Measurements from ENCODE around the gene GOT1. TPM values are rescaled to one million over a fixed set of nuclear protein-coding genes. Genes with fewer than 3 reads are reported as not detected.

The GOT1 gene
- total RNA-seq, 1 experiment from 2014 or later = 51.6 TPM

- ChIA-PET POLR2A (interaction anchor here (0.7 kb wide), 1 partner anchor 1099 kb away, joined by 3 read pairs; no protein-coding TSS in a partner anchor), CTCF (interaction anchor here (0.6 kb wide), 1 partner anchor 30 kb away, joined by 5 read pairs; no protein-coding TSS in a partner anchor)
- DNase-seq (ENCODE audit: low read depth, low spot score) (no peak), ATAC-seq (no peak)
- H3K27me3 ChIP-seq (ENCODE audit: control insufficient read depth, insufficient read depth, low read length) = no peaks in the 10 kb centered on the region
- BruUV-seq (replicated peaks) = TSS peak; percentile 74
- intact Hi-C loops (cut with micrococcal nuclease; ENCODE audit: unreplicated experiment) (loop anchor here (10.0 kb wide), 1 partner anchor 285 kb away; no protein-coding TSS in a partner anchor), in situ Hi-C loops (cut with HindIII; ENCODE audit: low pct_unique_long_range_greater_than_20kb, low sequenced_read_pairs) (no loop called here)
- peak overlapping the region; percentile 86 for H3K27ac ChIP-seq (ENCODE audit: low read length)
- peak overlapping the region; percentile 90 to 98 for H3K4me3 ChIP-seq (ENCODE audit: low read depth in 2 of 2, low read length in 2 of 2)
- TF ChIP-seq, protein P1, sequence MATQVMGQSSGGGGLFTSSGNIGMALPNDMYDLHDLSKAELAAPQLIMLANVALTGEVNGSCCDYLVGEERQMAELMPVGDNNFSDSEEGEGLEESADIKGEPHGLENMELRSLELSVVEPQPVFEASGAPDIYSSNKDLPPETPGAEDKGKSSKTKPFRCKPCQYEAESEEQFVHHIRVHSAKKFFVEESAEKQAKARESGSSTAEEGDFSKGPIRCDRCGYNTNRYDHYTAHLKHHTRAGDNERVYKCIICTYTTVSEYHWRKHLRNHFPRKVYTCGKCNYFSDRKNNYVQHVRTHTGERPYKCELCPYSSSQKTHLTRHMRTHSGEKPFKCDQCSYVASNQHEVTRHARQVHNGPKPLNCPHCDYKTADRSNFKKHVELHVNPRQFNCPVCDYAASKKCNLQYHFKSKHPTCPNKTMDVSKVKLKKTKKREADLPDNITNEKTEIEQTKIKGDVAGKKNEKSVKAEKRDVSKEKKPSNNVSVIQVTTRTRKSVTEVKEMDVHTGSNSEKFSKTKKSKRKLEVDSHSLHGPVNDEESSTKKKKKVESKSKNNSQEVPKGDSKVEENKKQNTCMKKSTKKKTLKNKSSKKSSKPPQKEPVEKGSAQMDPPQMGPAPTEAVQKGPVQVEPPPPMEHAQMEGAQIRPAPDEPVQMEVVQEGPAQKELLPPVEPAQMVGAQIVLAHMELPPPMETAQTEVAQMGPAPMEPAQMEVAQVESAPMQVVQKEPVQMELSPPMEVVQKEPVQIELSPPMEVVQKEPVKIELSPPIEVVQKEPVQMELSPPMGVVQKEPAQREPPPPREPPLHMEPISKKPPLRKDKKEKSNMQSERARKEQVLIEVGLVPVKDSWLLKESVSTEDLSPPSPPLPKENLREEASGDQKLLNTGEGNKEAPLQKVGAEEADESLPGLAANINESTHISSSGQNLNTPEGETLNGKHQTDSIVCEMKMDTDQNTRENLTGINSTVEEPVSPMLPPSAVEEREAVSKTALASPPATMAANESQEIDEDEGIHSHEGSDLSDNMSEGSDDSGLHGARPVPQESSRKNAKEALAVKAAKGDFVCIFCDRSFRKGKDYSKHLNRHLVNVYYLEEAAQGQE (IDR thresholded peaks at IDR 0.05; ENCODE audit: insufficient read depth in 1 of 2, low read depth in 2 of 2, low read length in 1 of 2) = peak in 1 of 2 experiments; percentile 62; a peak in 2 of 4 replicates
- TF ChIP-seq SIN3A (IDR thresholded peaks at IDR 0.05; ENCODE audit: borderline replicate concordance, insufficient read depth, low read depth, low read length) = no peak
- H3K36me3 ChIP-seq (ENCODE audit: control insufficient read depth, insufficient read depth, low read length) = peaks cover 13% of the 10 kb centered on the region; the same call in 1 of the 2 replicates
- peaks cover 13% of the 10 kb centered on the region for H3K4me1 ChIP-seq (ENCODE audit: control insufficient read depth, insufficient read depth, low read length)
- no peaks in the 10 kb centered on the region for H3K9me3 ChIP-seq (ENCODE audit: control insufficient read depth, insufficient read depth, low read depth, low read length)
These were observed 818 bp downstream of the GOT1 start for GRCh38 chr10:99429517-99430095.

DNA sequence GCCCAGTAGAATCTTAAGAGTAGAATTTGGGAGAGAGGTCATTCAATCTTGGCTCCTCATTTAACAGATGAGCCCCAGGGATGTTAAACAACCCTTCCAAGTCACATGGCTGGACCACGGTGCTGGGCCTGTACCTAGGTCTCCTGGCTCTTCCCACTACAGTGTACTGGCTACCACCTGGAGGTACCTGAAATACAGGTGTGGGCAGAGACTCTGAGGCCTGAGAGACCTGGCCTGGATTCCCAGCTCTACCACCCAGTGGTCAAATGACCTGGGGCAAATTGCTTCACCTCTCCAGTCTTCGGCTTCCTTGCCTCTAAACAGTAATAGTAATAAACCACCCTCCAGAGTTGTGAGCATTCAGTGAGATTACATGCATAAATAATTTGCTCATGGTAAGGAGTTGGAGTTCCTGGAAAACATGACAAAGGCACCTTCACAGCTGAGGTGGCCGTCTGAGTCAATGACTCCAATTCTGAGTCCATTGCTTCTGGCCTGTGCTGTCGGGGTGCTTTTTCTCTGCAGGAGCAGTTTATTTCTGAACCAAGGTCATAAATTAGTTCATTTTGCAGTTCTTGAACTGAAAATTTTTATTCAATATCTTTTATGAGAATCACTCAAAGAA is 2.7 kb downstream of the GOT1 start:
- Histone ChIP-seq H3K9me3 (ENCODE audit: control insufficient read depth, insufficient read depth, low read depth, low read length) (no peaks in the 10 kb centered on the region), H3K4me1 (ENCODE audit: control insufficient read depth, insufficient read depth, low read length) (peaks cover 8% of the 10 kb centered on the region), H3K36me3 (ENCODE audit: control insufficient read depth, insufficient read depth, low read length) (peaks cover 18% of the 10 kb centered on the region; the same call in 1 of the 2 replicates), H3K27ac (ENCODE audit: low read length) (no peak overlapping the region), H3K27me3 (ENCODE audit: control insufficient read depth, insufficient read depth, low read length) (no peaks in the 10 kb centered on the region), H3K4me3 (ENCODE audit: low read depth in 2 of 2, low read length in 2 of 2) (no peak overlapping the region)
- BruUV-seq (replicated peaks) = no TSS peak
- ATAC-seq = no peak
- CTCF ChIA-PET = no interaction called here
- no peak for DNase-seq (ENCODE audit: low read depth, low spot score)
- intact Hi-C loops (cut with micrococcal nuclease; ENCODE audit: unreplicated experiment) = no loop called here
- TF ChIP-seq, protein P2, sequence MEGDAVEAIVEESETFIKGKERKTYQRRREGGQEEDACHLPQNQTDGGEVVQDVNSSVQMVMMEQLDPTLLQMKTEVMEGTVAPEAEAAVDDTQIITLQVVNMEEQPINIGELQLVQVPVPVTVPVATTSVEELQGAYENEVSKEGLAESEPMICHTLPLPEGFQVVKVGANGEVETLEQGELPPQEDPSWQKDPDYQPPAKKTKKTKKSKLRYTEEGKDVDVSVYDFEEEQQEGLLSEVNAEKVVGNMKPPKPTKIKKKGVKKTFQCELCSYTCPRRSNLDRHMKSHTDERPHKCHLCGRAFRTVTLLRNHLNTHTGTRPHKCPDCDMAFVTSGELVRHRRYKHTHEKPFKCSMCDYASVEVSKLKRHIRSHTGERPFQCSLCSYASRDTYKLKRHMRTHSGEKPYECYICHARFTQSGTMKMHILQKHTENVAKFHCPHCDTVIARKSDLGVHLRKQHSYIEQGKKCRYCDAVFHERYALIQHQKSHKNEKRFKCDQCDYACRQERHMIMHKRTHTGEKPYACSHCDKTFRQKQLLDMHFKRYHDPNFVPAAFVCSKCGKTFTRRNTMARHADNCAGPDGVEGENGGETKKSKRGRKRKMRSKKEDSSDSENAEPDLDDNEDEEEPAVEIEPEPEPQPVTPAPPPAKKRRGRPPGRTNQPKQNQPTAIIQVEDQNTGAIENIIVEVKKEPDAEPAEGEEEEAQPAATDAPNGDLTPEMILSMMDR (IDR thresholded peaks at IDR 0.05) = no peak
- no peak for TF ChIP-seq POLR2AphosphoS5 (IDR thresholded peaks at IDR 0.05; ENCODE audit: low read depth, low read length)
- TF ChIP-seq TCF7L2 (IDR thresholded peaks at IDR 0.05; ENCODE audit: low read depth, low read length) = no peak
- TF ChIP-seq, protein P1 (IDR thresholded peaks at IDR 0.05; ENCODE audit: insufficient read depth in 1 of 2, low read depth in 2 of 2, low read length in 1 of 2) = no peak
- no peak for TF ChIP-seq SIN3A (IDR thresholded peaks at IDR 0.05; ENCODE audit: borderline replicate concordance, insufficient read depth, low read depth, low read length)
- POLR2A ChIA-PET = interaction anchor here (0.7 kb wide), 1 partner anchor 16 kb away, joined by 4 read pairs; no protein-coding TSS in a partner anchor
- in situ Hi-C loops (cut with HindIII; ENCODE audit: low pct_unique_long_range_greater_than_20kb, low sequenced_read_pairs) = no loop called here
